RWPE1 (cell line): ENCODE data around the gene FOXP2.
"Not testable (repeated sequence)": the region's sequence is repeated elsewhere in the genome, so short reads cannot be mapped to it uniquely, and the experiment has no call there.

Experiments
- CTCF ChIA-PET: fragments of 350-600 bp; sonication (Branson Sonifier 250); formaldehyde crosslinking; extraction: SDS; loops from one replicate; lab custom pipeline; 2021; lab: Yijun Ruan, JAX
- POLR2A ChIA-PET: fragments of 400-600 bp; formaldehyde crosslinking; extraction: SDS; loops from one replicate; lab custom pipeline; 2020; ENCODE audit warnings: antibody characterized with exemption; ENCODE audit not compliant: low non-redundant PET; lab: Yijun Ruan, JAX
- DNase-seq: peaks from one replicate; pipeline ENCODE4 v3.0.0; 2012; ENCODE audit warnings: low spot score
- H3K27ac ChIP-seq: fragments of 450-650 bp; 2 replicates; pipeline ENCODE4 v1.5.1; 2017
- TF ChIP-seq, protein P1 (sequence below): fragments of 450-650 bp; conservative IDR thresholded peaks from 2 replicates; pipeline ENCODE4 v1.5.1; 2017; ENCODE audit warnings: low read depth, mild to moderate bottlenecking

Gene FOXP2

DNA sequence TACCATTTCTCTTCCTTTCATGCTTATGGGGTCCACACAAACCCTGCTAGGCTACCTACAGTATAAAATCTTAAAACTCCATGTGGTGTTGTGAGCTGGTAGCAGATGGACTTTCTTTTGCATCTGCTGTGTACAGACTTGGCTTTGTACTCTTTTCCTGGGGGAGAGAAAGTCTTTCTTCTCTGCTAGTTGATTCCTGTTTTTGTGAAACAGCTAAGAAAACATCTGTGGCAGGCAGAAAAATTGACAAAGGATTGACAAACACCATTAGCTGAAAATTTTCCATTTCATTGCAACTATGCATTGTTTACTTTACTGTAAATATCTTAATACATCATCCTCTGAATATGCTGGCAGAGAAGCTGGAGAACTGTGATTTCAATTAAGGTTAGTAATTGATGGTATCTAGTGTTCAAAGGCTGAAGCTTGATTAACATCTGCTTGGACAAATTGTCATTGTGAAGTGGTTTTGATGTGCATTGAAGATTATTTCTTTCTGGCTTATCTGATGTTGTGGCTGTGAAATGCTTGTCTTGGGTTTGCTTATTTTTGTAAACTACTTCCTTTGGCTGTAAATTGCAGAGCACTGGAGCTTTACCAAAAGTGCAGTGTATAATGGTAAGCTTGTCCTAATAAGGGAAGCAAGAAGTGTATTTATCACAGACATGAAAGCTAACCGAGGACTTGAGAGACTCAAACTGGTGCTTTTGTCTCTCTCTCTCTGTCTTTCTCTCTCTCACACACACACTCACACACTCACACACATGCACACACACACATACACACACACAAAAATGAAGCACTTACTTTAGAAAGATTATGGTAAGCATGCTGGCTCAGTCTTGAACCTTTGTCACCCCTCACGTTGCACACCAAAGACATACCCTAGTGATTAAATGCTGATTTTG, at the start of gene FOXP2:
Gene FOXP2 (plus strand): TSS at position 660 of the 908 bp plus-strand sequence. CDS start 11,697 bp downstream, outside the sequence.
- no peak within 1 kb of the TSS for H3K27ac ChIP-seq
- ChIA-PET CTCF (interaction anchor here (0.6 kb wide), 1 partner anchor 1517 kb away, joined by 4 read pairs; no protein-coding TSS in a partner anchor), POLR2A (interaction anchor here (0.7 kb wide), 1 partner anchor 588 kb away, joined by 3 read pairs; no protein-coding TSS in a partner anchor)
- TF ChIP-seq, protein P1, sequence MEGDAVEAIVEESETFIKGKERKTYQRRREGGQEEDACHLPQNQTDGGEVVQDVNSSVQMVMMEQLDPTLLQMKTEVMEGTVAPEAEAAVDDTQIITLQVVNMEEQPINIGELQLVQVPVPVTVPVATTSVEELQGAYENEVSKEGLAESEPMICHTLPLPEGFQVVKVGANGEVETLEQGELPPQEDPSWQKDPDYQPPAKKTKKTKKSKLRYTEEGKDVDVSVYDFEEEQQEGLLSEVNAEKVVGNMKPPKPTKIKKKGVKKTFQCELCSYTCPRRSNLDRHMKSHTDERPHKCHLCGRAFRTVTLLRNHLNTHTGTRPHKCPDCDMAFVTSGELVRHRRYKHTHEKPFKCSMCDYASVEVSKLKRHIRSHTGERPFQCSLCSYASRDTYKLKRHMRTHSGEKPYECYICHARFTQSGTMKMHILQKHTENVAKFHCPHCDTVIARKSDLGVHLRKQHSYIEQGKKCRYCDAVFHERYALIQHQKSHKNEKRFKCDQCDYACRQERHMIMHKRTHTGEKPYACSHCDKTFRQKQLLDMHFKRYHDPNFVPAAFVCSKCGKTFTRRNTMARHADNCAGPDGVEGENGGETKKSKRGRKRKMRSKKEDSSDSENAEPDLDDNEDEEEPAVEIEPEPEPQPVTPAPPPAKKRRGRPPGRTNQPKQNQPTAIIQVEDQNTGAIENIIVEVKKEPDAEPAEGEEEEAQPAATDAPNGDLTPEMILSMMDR, result no peak
- DNase-seq, result no peak

GRCh38 chr7:114365791-114366190, 48.8 kb upstream of the FOXP2 start:
- no peak for DNase-seq
- ChIA-PET POLR2A (no interaction called here), CTCF (no interaction called here)
- H3K27ac ChIP-seq, result no peak overlapping the region
- TF ChIP-seq, protein P1, result no peak

GRCh38 chr7:114368492-114368891, 46.1 kb upstream of the FOXP2 start:
- no peak for DNase-seq
- TF ChIP-seq, protein P1, result no peak
- ChIA-PET CTCF (no interaction called here), POLR2A (no interaction called here)
- no peak overlapping the region for H3K27ac ChIP-seq

DNA sequence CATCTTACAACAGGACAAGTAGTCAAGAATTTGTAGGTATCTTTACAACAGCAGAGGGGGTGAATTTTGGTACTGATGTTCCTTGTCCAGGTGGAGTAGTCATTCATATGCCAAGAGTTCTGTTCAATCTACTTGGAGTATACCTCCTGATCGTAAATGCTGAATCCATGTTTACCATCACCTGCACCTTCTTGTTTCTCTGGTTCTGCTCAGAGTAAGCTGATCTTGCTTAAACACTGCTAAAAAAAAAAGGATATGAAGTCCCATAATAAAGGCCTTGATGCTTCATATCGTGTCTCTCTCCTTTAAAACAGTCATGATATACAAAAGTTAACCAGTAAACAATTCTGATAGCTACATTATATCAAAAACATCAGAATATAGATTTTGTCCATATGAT, 45.3 kb upstream of the FOXP2 start:
- ChIA-PET POLR2A (no interaction called here), CTCF (no interaction called here)
- H3K27ac ChIP-seq, result no peak overlapping the region
- TF ChIP-seq, protein P1, result no peak
- no peak for DNase-seq

GRCh38 chr7:114372619-114373018, 42.0 kb upstream of the FOXP2 start:
- ChIA-PET CTCF (interaction anchor here (0.6 to 0.7 kb wide), 2 partner anchors 551 to 768 kb away, joined by 3 to 4 read pairs; no protein-coding TSS in a partner anchor), POLR2A (no interaction called here)
- TF ChIP-seq, protein P1, result no peak
- DNase-seq, result no peak
- no peak overlapping the region for H3K27ac ChIP-seq

GRCh38 chr7:114375907-114376306, 38.7 kb upstream of the FOXP2 start:
- TF ChIP-seq, protein P1, result no peak
- POLR2A ChIA-PET, result no interaction called here
- H3K27ac ChIP-seq, result no peak overlapping the region
- no peak for DNase-seq
- CTCF ChIA-PET, result no interaction called here

DNA sequence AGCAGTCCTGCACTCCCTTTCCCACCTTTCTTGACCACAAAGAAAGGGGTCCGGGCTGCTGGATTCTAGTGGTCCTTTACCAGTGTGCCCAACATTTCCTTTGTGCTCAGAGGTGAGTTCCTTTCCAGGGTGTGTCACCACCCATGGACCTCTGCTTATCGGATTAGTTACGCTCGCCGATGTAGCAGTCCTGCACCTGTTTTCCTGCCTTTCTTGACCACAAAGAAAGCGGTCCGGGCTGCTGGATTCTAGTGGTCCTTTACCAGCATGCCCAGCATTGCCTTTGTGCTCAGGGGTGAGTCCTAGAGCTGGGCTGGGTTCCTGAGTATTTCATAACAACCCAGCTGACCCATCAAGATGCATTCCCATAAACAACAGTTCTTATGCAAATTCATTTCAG, 30.7 kb upstream of the FOXP2 start:
- DNase-seq, CTCF ChIA-PET, POLR2A ChIA-PET, H3K27ac ChIP-seq: not testable (repeated sequence)

DNA sequence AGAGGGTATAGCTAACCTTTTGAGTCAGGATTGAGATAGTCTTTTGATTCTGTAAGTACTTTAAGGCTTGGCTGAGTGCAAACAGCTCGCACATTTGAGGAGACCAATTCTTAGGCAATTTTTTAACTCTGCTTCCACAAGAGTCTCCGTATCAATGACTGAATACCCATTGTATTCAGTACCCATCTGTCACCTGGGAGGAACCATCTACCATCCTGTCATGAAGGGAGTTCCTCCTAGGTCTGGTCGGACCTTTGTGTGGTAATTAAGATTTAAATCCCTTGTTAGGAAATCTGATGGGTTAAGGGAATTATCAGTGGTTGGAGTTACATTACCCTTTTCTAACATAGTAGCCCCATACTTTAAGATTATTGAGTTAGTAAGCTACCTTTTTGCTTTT, 30.3 kb upstream of the FOXP2 start:
- CTCF ChIA-PET, DNase-seq, H3K27ac ChIP-seq, POLR2A ChIA-PET: not testable (repeated sequence)
